ENCODE data around the gene GRXCR1.

The GRXCR1 gene

DNA sequence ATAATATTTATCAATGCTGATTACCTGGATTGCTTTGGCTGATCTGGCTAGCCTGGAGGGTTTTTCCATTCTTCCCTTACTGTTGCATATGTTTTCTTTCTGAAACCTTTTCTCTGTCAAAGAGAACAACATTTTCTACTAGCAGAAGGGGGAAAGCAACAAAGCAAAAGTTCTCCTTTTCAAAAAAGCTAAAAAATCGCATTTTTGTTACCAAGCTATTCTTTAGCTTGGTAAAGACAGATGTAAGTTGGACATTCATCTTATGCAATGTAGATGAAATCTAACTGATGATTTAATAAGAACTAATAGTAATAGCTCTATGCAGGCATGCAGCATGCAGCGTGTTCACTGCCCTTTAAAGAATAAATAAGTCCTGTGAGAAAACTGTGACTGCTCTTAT is at the start of gene GRXCR1:
Gene GRXCR1 (plus strand): TSS at position 301 of the 400 bp plus-strand sequence. CDS start 554 bp downstream, outside the sequence.
- no peak within 1 kb of the TSS for H3K4me3 ChIP-seq (ENCODE audit: low read length)
- no peak for DNase-seq (ENCODE audit: low read depth)
- TF ChIP-seq, protein P1, sequence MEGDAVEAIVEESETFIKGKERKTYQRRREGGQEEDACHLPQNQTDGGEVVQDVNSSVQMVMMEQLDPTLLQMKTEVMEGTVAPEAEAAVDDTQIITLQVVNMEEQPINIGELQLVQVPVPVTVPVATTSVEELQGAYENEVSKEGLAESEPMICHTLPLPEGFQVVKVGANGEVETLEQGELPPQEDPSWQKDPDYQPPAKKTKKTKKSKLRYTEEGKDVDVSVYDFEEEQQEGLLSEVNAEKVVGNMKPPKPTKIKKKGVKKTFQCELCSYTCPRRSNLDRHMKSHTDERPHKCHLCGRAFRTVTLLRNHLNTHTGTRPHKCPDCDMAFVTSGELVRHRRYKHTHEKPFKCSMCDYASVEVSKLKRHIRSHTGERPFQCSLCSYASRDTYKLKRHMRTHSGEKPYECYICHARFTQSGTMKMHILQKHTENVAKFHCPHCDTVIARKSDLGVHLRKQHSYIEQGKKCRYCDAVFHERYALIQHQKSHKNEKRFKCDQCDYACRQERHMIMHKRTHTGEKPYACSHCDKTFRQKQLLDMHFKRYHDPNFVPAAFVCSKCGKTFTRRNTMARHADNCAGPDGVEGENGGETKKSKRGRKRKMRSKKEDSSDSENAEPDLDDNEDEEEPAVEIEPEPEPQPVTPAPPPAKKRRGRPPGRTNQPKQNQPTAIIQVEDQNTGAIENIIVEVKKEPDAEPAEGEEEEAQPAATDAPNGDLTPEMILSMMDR (IDR thresholded peaks at IDR 0.05; ENCODE audit: insufficient read depth, low read depth, low read length, missing control alignments) = no peak

DNA sequence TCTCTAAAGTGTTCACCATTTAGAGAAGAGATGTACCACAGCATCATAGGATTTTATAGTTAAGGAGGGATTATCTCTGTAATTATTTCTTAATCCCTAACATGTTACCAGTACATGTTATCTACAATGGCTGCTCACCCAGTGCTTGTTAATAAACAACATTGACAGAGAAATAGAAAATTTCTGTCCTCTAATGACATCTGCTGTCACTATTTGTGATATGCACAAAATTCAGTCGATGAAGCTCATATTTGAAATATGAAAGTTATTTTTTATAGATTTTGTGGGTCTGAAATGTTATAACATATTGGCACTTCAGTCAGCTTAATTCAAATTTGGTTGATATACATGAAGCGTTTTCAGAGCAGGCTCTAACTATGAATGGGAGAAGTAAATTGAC is 48.8 kb upstream of the GRXCR1 start:
- H3K4me3 ChIP-seq (ENCODE audit: low read length) = no peak overlapping the region
- TF ChIP-seq, protein P1 (IDR thresholded peaks at IDR 0.05; ENCODE audit: insufficient read depth, low read depth, low read length, missing control alignments) = no peak
- no peak for DNase-seq (ENCODE audit: low read depth)

DNA sequence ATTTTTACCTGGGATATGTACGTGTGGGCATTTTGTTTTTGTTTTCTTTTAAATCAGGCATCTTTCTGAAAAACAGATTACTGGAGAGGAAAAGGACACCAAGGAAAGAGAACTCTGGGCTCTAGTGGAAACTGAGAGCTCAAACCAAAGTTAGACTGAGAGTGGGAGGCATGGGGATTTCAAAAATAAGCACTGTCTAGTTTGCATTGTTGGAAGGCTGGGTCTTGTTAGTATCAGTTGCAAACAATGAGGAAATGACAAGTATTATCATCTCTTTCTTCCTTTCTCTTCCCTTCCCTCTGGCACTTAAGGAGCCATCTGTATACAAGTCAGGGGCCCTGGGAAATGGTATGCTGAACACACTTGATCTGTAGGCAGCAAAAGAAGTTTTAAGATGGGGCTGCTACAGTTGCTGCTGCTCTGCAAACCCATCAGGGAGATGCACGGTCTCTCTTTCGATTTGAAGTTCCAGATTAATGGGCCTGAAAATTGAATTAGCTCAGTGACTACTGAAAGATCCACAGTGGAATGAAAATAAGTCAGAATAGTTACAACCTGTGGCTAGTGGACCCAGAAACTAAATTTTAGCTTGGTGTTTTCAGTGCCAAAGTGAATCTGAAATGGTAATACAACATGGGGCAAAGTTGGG is 48.0 kb upstream of the GRXCR1 start:
- TF ChIP-seq, protein P1 (IDR thresholded peaks at IDR 0.05; ENCODE audit: insufficient read depth, low read depth, low read length, missing control alignments) = no peak
- no peak overlapping the region for H3K4me3 ChIP-seq (ENCODE audit: low read length)
- DNase-seq (ENCODE audit: low read depth) = no peak

DNA sequence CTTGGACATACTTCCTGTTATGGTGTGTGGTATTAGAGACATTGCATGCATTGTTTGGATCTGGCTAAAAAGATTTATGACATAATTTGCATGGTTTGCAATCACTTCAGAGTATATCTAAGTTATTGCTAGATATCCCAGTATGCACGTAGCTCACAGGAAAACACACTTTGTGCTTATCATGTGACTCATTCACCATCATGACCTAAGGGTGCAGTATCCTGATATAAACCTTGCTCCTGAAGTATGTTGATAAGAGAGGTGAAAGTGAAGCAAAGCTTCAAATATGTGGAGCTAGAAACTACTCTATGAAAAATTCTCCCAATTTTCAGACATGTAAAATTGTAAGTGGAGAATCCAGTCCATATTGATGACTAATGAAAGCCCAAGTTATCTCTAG is 46.9 kb upstream of the GRXCR1 start:
- no peak overlapping the region for H3K4me3 ChIP-seq (ENCODE audit: low read length)
- DNase-seq (ENCODE audit: low read depth) = no peak
- TF ChIP-seq, protein P1 (IDR thresholded peaks at IDR 0.05; ENCODE audit: insufficient read depth, low read depth, low read length, missing control alignments) = no peak

GRCh38 chr4:42855779-42856178 is 36.7 kb upstream of the GRXCR1 start:
- TF ChIP-seq, protein P1 (IDR thresholded peaks at IDR 0.05; ENCODE audit: insufficient read depth, low read depth, low read length, missing control alignments) = no peak
- DNase-seq (ENCODE audit: low read depth) = no peak
- H3K4me3 ChIP-seq (ENCODE audit: low read length) = no peak overlapping the region

DNA sequence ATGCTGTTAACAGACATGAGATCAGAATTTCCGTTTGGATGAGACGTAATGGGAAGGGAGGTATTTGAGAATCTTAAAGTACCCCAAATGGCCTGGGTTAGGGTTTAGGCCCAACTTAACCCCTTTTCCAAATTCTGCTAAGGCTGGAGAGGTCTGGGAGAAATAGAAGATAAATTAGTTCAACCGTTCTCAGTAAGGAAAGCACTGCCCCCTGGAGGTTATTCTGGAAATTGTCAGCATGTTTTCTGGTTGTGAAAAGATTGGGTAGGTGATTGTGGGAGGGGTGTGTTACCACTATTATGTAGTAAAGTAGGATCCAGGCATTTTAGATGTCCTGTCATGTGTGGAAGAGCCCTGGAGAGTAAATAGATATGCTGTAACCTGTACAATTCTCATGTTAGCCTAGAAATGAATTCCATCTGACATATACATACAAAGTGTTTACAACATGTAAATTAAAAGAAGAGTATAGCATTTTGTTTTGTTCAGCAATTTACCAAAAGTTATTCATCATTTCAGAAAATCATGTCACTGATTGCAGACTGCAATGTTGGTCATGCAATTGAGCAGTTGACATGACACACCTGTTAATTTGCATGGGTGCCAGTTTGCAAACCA is 26.8 kb upstream of the GRXCR1 start:
- H3K4me3 ChIP-seq (ENCODE audit: low read length) = no peak overlapping the region
- peak; percentile 63 for DNase-seq (ENCODE audit: low read depth)
- TF ChIP-seq, protein P1 (IDR thresholded peaks at IDR 0.05; ENCODE audit: insufficient read depth, low read depth, low read length, missing control alignments) = peak; percentile 69

DNA sequence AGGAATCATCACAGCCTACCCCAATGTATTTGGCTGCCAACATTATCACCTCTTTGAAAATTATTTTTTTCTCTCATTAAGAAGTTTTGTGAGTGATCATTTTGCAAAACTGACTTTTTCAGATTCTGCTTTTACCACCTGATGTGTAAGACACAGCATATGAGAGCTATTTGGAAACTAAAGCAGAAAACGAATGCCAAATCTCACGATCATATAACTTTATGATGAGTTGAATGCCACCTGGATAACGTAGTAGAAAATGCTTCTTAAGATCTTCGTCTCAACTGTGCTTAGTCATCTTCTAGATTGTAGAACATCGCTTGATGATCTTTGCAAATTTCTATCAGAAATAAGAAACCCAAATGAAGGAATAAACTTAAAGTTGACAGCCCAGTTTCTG is 21.3 kb upstream of the GRXCR1 start:
- DNase-seq (ENCODE audit: low read depth) = no peak
- no peak overlapping the region for H3K4me3 ChIP-seq (ENCODE audit: low read length)
- TF ChIP-seq, protein P1 (IDR thresholded peaks at IDR 0.05; ENCODE audit: insufficient read depth, low read depth, low read length, missing control alignments) = no peak

Measured in epithelial cell of esophagus (primary cell).